Ishikawa (cell line): ENCODE results near the gene AGPAT3.

Experiments
- CEBPB ChIP-seq: IDR thresholded peaks from 2 replicates; pipeline ENCODE4 v1.6.1; 2012
- EP300 ChIP-seq: IDR thresholded peaks from 2 replicates; pipeline ENCODE4 v1.6.1; 2012; ENCODE audit warnings: borderline replicate concordance
- FOXM1 ChIP-seq: IDR thresholded peaks from 2 replicates; pipeline ENCODE4 v1.6.1; 2012; ENCODE audit warnings: low read depth, borderline replicate concordance
- NFIC ChIP-seq: IDR thresholded peaks from 2 replicates; pipeline ENCODE4 v1.6.1; 2012
- RAD21 ChIP-seq: IDR thresholded peaks from 2 replicates; pipeline ENCODE4 v1.6.1; 2012; ENCODE audit warnings: low read depth
- TAF1 ChIP-seq: IDR thresholded peaks from 2 replicates; pipeline ENCODE4 v1.6.1; 2012; ENCODE audit warnings: low read depth, mild to moderate bottlenecking
- YY1 ChIP-seq: IDR thresholded peaks from 2 replicates; pipeline ENCODE4 v1.6.1; 2012; ENCODE audit warnings: low read depth
- TF ChIP-seq, protein P1 (sequence below): IDR thresholded peaks from 2 replicates; pipeline ENCODE4 v1.6.1; 2012; ENCODE audit warnings: low read depth, mild to moderate bottlenecking
- TF ChIP-seq, protein P2 (sequence below): IDR thresholded peaks from 2 replicates; pipeline ENCODE4 v1.6.1; 2012

DNA sequence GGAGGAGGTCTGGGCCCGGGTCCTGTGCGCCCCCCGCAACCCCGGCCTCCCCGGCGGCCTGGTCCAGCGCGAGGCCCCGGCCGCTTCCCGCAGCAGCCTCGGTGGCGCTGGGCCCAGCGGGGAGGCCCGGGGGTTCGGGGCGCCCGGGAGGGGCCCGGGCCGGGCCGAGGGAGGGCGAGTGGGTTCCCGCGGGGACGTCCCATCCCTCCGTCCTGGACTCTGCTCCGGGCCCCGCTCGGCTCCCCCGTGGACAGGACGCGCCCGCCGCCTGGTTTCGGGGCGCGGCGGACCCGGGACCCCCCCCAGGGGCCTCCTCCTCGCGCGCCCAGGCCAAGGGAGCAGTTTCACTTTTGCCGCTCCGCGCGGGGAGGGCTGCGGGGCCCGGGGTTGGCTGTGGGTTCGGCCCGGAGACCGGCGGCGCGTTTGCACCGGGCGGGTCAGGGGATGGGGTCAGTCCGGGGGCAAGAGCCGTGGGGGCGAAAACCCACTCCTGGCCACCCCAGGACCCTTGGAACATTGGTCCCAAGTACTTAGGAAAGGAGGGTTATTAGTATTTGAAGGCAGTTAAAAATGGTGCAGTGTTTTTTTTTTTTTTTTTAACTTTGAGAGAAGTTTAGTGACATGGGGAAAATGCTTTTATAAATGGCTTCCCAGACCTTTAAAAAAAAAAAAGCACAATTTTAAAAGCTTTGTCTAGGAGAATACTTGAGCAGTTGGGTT is 677 bp downstream of the AGPAT3 start:
- TF ChIP-seq EP300 (no peak), YY1 (no peak), FOXM1 (no peak), TAF1 (no peak), CEBPB (no peak), RAD21 (no peak), NFIC (no peak)
- TF ChIP-seq, protein P1, sequence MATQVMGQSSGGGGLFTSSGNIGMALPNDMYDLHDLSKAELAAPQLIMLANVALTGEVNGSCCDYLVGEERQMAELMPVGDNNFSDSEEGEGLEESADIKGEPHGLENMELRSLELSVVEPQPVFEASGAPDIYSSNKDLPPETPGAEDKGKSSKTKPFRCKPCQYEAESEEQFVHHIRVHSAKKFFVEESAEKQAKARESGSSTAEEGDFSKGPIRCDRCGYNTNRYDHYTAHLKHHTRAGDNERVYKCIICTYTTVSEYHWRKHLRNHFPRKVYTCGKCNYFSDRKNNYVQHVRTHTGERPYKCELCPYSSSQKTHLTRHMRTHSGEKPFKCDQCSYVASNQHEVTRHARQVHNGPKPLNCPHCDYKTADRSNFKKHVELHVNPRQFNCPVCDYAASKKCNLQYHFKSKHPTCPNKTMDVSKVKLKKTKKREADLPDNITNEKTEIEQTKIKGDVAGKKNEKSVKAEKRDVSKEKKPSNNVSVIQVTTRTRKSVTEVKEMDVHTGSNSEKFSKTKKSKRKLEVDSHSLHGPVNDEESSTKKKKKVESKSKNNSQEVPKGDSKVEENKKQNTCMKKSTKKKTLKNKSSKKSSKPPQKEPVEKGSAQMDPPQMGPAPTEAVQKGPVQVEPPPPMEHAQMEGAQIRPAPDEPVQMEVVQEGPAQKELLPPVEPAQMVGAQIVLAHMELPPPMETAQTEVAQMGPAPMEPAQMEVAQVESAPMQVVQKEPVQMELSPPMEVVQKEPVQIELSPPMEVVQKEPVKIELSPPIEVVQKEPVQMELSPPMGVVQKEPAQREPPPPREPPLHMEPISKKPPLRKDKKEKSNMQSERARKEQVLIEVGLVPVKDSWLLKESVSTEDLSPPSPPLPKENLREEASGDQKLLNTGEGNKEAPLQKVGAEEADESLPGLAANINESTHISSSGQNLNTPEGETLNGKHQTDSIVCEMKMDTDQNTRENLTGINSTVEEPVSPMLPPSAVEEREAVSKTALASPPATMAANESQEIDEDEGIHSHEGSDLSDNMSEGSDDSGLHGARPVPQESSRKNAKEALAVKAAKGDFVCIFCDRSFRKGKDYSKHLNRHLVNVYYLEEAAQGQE, result no peak
- TF ChIP-seq, protein P2, sequence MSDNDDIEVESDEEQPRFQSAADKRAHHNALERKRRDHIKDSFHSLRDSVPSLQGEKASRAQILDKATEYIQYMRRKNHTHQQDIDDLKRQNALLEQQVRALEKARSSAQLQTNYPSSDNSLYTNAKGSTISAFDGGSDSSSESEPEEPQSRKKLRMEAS, result no peak
